Stimulated activated CD8-positive, alpha-beta memory T cell treated with anti-CD3 and anti-CD28 coated beads, Interleukin-4, amount 100 ng/mL, for 48 hours (primary cell): ENCODE measurements around the gene PPM1H.
A peak's percentile ranks its signal among the peaks of the same experiment; 100 is the strongest.

Experiments
- DNase-seq: peaks from one replicate; pipeline ENCODE4 v3.0.0-alpha.2; 2020

PPM1H gene

GRCh38 chr12:62792236-62792870, 142.6 kb downstream of the PPM1H start:
- no peak for DNase-seq

- DNase-seq = no peak
Observed at GRCh38 chr12:62789851-62790250, 145.1 kb downstream of the PPM1H start.

GRCh38 chr12:62787611-62788010, 147.3 kb downstream of the PPM1H start:
- DNase-seq = no peak

- DNase-seq = no peak
Observed at GRCh38 chr12:62787023-62787422, 147.9 kb downstream of the PPM1H start.

GRCh38 chr12:62785941-62786559, 148.9 kb downstream of the PPM1H start:
- DNase-seq = no peak

- DNase-seq = no peak
Observed at GRCh38 chr12:62784576-62784975, 150.4 kb downstream of the PPM1H start.

GRCh38 chr12:62783881-62784280, 151.1 kb downstream of the PPM1H start:
- DNase-seq = no peak

- no peak for DNase-seq
Observed at GRCh38 chr12:62781136-62781880, 153.6 kb downstream of the PPM1H start.

- DNase-seq = no peak
Observed at GRCh38 chr12:62779488-62779887, 155.5 kb downstream of the PPM1H start.

- DNase-seq = no peak
Observed at GRCh38 chr12:62778187-62778586, 156.8 kb downstream of the PPM1H start.

- no peak for DNase-seq
Observed at GRCh38 chr12:62776997-62777396, 158.0 kb downstream of the PPM1H start.

- no peak for DNase-seq
Observed at GRCh38 chr12:62776575-62776974, 158.4 kb downstream of the PPM1H start.

- no peak for DNase-seq
Observed at GRCh38 chr12:62774794-62775193, 160.2 kb downstream of the PPM1H start.

GRCh38 chr12:62772416-62772955, 162.5 kb downstream of the PPM1H start:
- DNase-seq = no peak

- no peak for DNase-seq
Observed at GRCh38 chr12:62771828-62772227, 163.1 kb downstream of the PPM1H start.

GRCh38 chr12:62770381-62770780, 164.6 kb downstream of the PPM1H start:
- no peak for DNase-seq

- DNase-seq = no peak
Observed at GRCh38 chr12:62769076-62769619, 165.8 kb downstream of the PPM1H start.

- DNase-seq = peak; percentile 70
Observed at GRCh38 chr12:62767946-62768345, 167.0 kb downstream of the PPM1H start.

GRCh38 chr12:62767496-62767895, 167.5 kb downstream of the PPM1H start:
- DNase-seq = no peak

- no peak for DNase-seq
Observed at GRCh38 chr12:62766496-62766895, 168.5 kb downstream of the PPM1H start.

GRCh38 chr12:62763861-62764645, 170.9 kb downstream of the PPM1H start:
- DNase-seq = no peak

GRCh38 chr12:62763312-62763711, 171.6 kb downstream of the PPM1H start:
- no peak for DNase-seq

- DNase-seq = no peak
Observed at GRCh38 chr12:62762645-62763044, 172.3 kb downstream of the PPM1H start.
